OCI-LY3 (cell line): ENCODE results near the gene ARHGAP30.

Source experiments
- CTCF ChIP-seq: fragments of 200-600, 300-600 bp; sonication (generic); IDR thresholded peaks from 2 replicates; pipeline ENCODE4 v1.5.1; 2014; ENCODE audit warnings: antibody characterized with exemption, low read length, low read depth
- EZH2phosphoT487 ChIP-seq: fragments of 200-600 bp; shearing (Covaris generic); IDR thresholded peaks from 2 replicates; pipeline ENCODE4 v1.6.1; 2018; ENCODE audit warnings: antibody characterized with exemption, mixed run types, low read depth

- no peak for TF ChIP-seq CTCF
- TF ChIP-seq EZH2phosphoT487 = no peak
Observed at GRCh38 chr1:160999376-160999775, 70.3 kb downstream of the ARHGAP30 start.
